ENCODE data around the gene CPS1. TPM values are rescaled to one million over a fixed set of nuclear protein-coding genes. Genes with fewer than 3 reads are reported as not detected.

CPS1 gene
- total RNA-seq, 2 donors from 2014 or later: 3.4 to 3.5 TPM

DNA sequence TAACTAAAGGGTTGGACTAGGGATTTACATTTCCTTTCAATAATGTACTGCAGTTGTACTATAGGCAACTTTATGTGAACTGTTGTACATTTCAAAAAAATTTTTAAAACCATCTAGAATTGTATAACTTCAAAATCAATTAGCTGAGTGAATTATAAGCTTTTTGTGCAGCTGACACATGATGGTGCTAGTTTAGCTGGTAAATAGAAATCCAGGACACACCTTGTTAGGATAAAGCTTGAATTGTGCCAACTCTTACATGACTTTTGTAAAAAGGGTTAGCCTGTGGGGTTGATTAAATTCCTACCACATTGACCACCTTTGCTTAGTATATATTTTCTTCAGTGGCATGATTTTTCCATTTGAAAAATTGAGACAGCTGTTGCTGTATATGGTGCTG, 104.4 kb downstream of the CPS1 start:
- TF ChIP-seq, protein P1, sequence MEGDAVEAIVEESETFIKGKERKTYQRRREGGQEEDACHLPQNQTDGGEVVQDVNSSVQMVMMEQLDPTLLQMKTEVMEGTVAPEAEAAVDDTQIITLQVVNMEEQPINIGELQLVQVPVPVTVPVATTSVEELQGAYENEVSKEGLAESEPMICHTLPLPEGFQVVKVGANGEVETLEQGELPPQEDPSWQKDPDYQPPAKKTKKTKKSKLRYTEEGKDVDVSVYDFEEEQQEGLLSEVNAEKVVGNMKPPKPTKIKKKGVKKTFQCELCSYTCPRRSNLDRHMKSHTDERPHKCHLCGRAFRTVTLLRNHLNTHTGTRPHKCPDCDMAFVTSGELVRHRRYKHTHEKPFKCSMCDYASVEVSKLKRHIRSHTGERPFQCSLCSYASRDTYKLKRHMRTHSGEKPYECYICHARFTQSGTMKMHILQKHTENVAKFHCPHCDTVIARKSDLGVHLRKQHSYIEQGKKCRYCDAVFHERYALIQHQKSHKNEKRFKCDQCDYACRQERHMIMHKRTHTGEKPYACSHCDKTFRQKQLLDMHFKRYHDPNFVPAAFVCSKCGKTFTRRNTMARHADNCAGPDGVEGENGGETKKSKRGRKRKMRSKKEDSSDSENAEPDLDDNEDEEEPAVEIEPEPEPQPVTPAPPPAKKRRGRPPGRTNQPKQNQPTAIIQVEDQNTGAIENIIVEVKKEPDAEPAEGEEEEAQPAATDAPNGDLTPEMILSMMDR (IDR thresholded peaks at IDR 0.05): no peak
- Histone ChIP-seq H3K9me3 (peaks cover 5% of the 10 kb centered on the region), H3K36me3 (no peaks in the 10 kb centered on the region), H3K27ac (no peak overlapping the region), H3K4me1 (ENCODE audit: control insufficient read depth in 1 of 2, low read depth in 2 of 2) (no peaks in the 10 kb centered on the region), H3K27me3 (replicated peaks; ENCODE audit: insufficient read depth) (no peaks in the 10 kb centered on the region), H3K4me3 (no peak overlapping the region)
- ATAC-seq (ENCODE audit: insufficient number of reproducible peaks, low FRiP score, low read depth): no peak
- no peak for DNase-seq (ENCODE audit: low spot score)

DNA sequence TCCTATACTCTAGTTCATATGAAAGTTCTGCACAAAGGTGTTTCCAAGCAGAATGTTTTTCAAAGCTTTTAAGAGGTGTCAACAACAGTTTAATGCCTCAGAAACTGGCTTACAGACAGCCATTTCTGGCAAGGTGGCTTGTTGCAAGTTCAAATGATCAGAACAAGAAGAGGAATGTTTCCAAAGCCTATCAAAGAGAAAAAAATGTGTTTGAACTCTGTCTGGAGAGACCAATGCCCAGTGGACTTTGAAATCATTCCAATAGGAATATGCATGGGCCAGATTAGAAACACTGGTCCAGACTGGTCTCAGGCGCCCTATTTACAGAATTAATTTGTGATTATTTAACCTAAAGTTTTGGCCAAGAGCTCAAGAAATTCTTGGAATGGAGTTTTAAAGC, 106.2 kb downstream of the CPS1 start:
- Histone ChIP-seq H3K27me3 (replicated peaks; ENCODE audit: insufficient read depth) (no peaks in the 10 kb centered on the region), H3K4me1 (ENCODE audit: control insufficient read depth in 1 of 2, low read depth in 2 of 2) (no peaks in the 10 kb centered on the region), H3K9me3 (peaks cover 5% of the 10 kb centered on the region), H3K4me3 (no peak overlapping the region), H3K36me3 (no peaks in the 10 kb centered on the region), H3K27ac (no peak overlapping the region)
- TF ChIP-seq, protein P1 (IDR thresholded peaks at IDR 0.05): no peak
- DNase-seq (ENCODE audit: low spot score) (no peak), ATAC-seq (ENCODE audit: insufficient number of reproducible peaks, low FRiP score, low read depth) (no peak)

DNA sequence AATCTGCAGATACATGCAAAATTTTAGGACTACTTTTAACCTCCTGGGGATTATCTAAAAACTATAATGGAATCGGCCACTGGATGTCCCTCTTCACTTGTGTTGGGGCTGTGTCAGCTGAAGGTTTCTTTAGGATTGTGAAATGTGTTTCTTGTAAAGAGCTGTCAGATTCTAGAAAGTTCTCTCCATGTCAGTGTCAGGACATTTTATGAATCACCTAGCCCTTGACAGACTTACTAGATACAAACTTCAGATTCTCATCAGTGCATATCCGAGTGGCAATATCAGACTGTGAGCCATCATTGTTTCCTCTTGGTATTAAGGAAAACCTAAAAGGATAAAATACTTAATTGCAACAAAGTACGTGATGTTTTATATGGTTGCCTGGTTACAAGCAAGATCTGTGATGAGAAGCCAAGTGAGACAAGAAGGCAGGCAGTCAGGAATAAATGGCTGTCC, 107.3 kb downstream of the CPS1 start:
- ATAC-seq (ENCODE audit: insufficient number of reproducible peaks, low FRiP score, low read depth): no peak
- Histone ChIP-seq H3K27me3 (replicated peaks; ENCODE audit: insufficient read depth) (no peaks in the 10 kb centered on the region), H3K36me3 (no peaks in the 10 kb centered on the region), H3K4me3 (no peak overlapping the region), H3K27ac (no peak overlapping the region), H3K9me3 (peaks cover 5% of the 10 kb centered on the region), H3K4me1 (ENCODE audit: control insufficient read depth in 1 of 2, low read depth in 2 of 2) (no peaks in the 10 kb centered on the region)
- no peak for DNase-seq (ENCODE audit: low spot score)
- TF ChIP-seq, protein P1 (IDR thresholded peaks at IDR 0.05): no peak

DNA sequence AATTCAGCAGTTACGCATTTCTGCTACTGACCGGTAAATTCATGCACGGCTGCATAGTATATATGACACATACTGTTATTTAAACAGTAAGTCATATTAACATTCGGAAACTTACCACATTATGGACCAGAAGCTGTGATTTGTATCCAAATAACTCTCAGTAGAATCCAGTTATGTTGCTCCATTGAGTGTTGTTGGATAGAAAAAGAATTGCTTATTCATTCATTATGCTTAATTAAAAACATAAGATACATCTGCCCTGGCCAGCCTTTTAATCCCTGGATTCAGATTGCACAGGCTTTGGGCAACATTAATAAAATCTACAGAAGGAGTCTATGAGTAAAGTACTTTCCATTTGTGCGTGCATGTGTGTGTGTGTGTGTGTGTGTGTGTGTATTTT, 111.3 kb downstream of the CPS1 start:
- TF ChIP-seq, protein P1 (IDR thresholded peaks at IDR 0.05): no peak

DNA sequence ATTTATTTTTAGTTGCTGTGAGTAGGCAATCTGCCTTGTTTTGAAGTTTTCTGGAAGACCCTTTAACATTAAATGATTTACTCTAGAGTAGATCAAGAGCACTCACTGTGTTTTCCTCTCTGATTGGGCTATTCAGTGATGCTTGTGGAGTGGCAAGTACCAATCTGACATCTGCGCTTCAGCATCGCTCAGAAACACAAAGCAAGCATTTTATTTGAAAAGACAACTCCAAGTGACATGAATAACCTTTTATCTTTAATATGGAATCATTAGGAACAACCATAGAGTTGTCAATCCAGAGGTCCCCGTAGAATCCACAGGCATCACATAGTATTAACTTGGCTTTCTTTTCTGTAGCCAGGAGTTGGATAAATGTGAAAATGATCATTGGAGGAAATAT, 114.7 kb downstream of the CPS1 start:
- no peaks in the 10 kb centered on the region for H3K36me3 ChIP-seq
- H3K27ac ChIP-seq: no peak overlapping the region
- H3K9me3 ChIP-seq: no peaks in the 10 kb centered on the region
- no peak for ATAC-seq (ENCODE audit: insufficient number of reproducible peaks, low FRiP score, low read depth)
- DNase-seq (ENCODE audit: low spot score): no peak
- TF ChIP-seq, protein P1 (IDR thresholded peaks at IDR 0.05): no peak
- H3K4me1 ChIP-seq (ENCODE audit: control insufficient read depth in 1 of 2, low read depth in 2 of 2): no peaks in the 10 kb centered on the region
- H3K4me3 ChIP-seq: no peak overlapping the region
- no peaks in the 10 kb centered on the region for H3K27me3 ChIP-seq (replicated peaks; ENCODE audit: insufficient read depth)

More for the DNA sequence above, 111.3 kb downstream of the CPS1 start:
- Histone ChIP-seq H3K4me1 (ENCODE audit: control insufficient read depth in 1 of 2, low read depth in 2 of 2) (no peaks in the 10 kb centered on the region), H3K36me3 (no peaks in the 10 kb centered on the region), H3K27ac (no peak overlapping the region), H3K27me3 (replicated peaks; ENCODE audit: insufficient read depth) (no peaks in the 10 kb centered on the region), H3K4me3 (no peak overlapping the region), H3K9me3 (no peaks in the 10 kb centered on the region)
- DNase-seq (ENCODE audit: low spot score): no peak
- ATAC-seq (ENCODE audit: insufficient number of reproducible peaks, low FRiP score, low read depth): no peak
